A673 (cell line): ENCODE measurements around the gene NRDE2. TPM values are rescaled to one million over a fixed set of nuclear protein-coding genes. Genes with fewer than 3 reads are reported as not detected.

Experiments used
- BruUV-seq: library from RNA; stranded (reverse); fragments of 400-500 nt; replicated peaks from 2 replicates; lab custom pipeline; 2021; lab: Mats Ljungman, UMichigan
- CTCF ChIA-PET: fragments of 300-600 bp; sonication (Branson Sonifier 250); formaldehyde crosslinking; loops from one replicate; lab custom pipeline; 2022; ENCODE audit warnings: antibody characterized with exemption; lab: Charles Lee
- POLR2A ChIA-PET: fragments of 300-600 bp; sonication (Branson Sonifier 250); formaldehyde crosslinking; loops from one replicate; lab custom pipeline; 2022; ENCODE audit warnings: antibody characterized with exemption; ENCODE audit not compliant: low non-redundant PET; lab: Charles Lee
- DNase-seq: peaks from one replicate; pipeline ENCODE4 v3.0.0-alpha.2; 2015; ENCODE audit warnings: low spot score
- H3K27ac ChIP-seq: fragments of 200-600 bp; sonication (generic); 2 replicates; pipeline ENCODE4 v1.5.1; 2016; ENCODE audit warnings: mixed run types, low read depth, mild to moderate bottlenecking, mixed read lengths, antibody characterized with exemption, low read length; ENCODE audit not compliant: poor library complexity, severe bottlenecking
- H3K27me3 ChIP-seq: fragments of 200-600 bp; sonication (generic); replicated peaks from 2 replicates; pipeline ENCODE4 v1.6.1; 2017; ENCODE audit warnings: mixed run types, low read depth, mild to moderate bottlenecking, mixed read lengths, antibody characterized with exemption, low read length; ENCODE audit not compliant: insufficient read depth, poor library complexity
- H3K36me3 ChIP-seq: fragments of 200-600 bp; sonication (generic); 2 replicates; pipeline ENCODE4 v1.6.1; 2016; ENCODE audit warnings: mixed run types, mild to moderate bottlenecking, mixed read lengths, antibody characterized with exemption, low read length; ENCODE audit not compliant: insufficient read depth, poor library complexity, severe bottlenecking
- H3K4me1 ChIP-seq: fragments of 200-600 bp; sonication (generic); 2 replicates; pipeline ENCODE4 v1.6.1; 2017; ENCODE audit warnings: mixed run types, mild to moderate bottlenecking, mixed read lengths, antibody characterized with exemption, low read length; ENCODE audit not compliant: insufficient read depth, poor library complexity, severe bottlenecking
- H3K4me3 ChIP-seq: fragments of 200-600 bp; sonication (generic); 2 replicates; pipeline ENCODE4 v1.5.1; 2016; ENCODE audit warnings: low read depth, mixed run types, mild to moderate bottlenecking, mixed read lengths, low read length; ENCODE audit not compliant: poor library complexity, severe bottlenecking
- H3K9me3 ChIP-seq: fragments of 200-600 bp; sonication (generic); 2 replicates; pipeline ENCODE4 v1.6.1; 2016; ENCODE audit warnings: mixed run types, low read depth, mild to moderate bottlenecking, mixed read lengths, antibody characterized with exemption, low read length; ENCODE audit not compliant: poor library complexity, severe bottlenecking
- EZH2 ChIP-seq: fragments of 200-600 bp; sonication (generic); IDR thresholded peaks from 2 replicates; pipeline ENCODE4 v1.6.1; 2017; ENCODE audit warnings: borderline replicate concordance, low read depth, mild to moderate bottlenecking, mixed read lengths, antibody characterized with exemption, low read length; ENCODE audit not compliant: poor library complexity, severe bottlenecking
- intact Hi-C: fragments of 100-400 bp; cut with micrococcal nuclease; formaldehyde crosslinking; loops from one replicate; pipeline ENCODE4 v1.10.0; 2022; ENCODE audit not compliant: unreplicated experiment
- total RNA-seq: library from RNA; stranded (reverse); gene quantifications from 2 replicates; pipeline ENCODE4 v1.2.3, GENCODE V29; 2021
- TF ChIP-seq, protein P1 (sequence below): fragments of 300-800, 200-600 bp; sonication (generic); conservative IDR thresholded peaks from 2 replicates; pipeline ENCODE4 v1.5.1; 2017; ENCODE audit warnings: low read depth, mild to moderate bottlenecking, antibody characterized with exemption, low read length, moderate library complexity, mixed read lengths

The NRDE2 gene
- total RNA-seq, 1 experiment from 2014 or later = 19.7 TPM

DNA sequence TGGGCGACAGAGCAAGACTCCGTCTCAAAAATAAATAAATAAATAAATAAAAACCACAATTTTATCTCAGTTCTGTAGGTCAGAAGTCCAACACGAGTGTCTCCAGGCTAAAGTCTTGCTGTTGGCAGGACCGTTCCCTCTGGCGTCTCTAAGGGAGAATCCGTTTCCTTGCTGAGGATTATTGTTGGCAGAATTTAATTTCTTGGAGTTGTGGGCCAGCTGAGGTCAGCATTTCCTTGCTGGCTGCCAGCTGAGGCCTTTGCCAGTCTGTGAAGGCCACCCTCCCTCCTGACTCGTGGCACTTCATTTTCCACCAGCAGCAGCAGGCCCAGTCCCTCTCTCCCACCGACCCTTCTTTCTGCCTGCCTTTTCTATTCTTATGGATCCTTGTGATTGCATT is 58.2 kb downstream of the NRDE2 start:
- ChIA-PET CTCF (no interaction called here), POLR2A (no interaction called here)
- Histone ChIP-seq H3K4me3 (no peak overlapping the region), H3K9me3 (no peaks in the 10 kb centered on the region), H3K27ac (no peak overlapping the region), H3K36me3 (peaks cover 55% of the 10 kb centered on the region), H3K27me3 (no peaks in the 10 kb centered on the region), H3K4me1 (peaks cover 16% of the 10 kb centered on the region)
- TF ChIP-seq EZH2 = no peak
- TF ChIP-seq, protein P1, sequence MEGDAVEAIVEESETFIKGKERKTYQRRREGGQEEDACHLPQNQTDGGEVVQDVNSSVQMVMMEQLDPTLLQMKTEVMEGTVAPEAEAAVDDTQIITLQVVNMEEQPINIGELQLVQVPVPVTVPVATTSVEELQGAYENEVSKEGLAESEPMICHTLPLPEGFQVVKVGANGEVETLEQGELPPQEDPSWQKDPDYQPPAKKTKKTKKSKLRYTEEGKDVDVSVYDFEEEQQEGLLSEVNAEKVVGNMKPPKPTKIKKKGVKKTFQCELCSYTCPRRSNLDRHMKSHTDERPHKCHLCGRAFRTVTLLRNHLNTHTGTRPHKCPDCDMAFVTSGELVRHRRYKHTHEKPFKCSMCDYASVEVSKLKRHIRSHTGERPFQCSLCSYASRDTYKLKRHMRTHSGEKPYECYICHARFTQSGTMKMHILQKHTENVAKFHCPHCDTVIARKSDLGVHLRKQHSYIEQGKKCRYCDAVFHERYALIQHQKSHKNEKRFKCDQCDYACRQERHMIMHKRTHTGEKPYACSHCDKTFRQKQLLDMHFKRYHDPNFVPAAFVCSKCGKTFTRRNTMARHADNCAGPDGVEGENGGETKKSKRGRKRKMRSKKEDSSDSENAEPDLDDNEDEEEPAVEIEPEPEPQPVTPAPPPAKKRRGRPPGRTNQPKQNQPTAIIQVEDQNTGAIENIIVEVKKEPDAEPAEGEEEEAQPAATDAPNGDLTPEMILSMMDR = no peak
- intact Hi-C loops = loop anchor here (10.0 kb wide), 1 partner anchor 421 kb away; no protein-coding TSS in a partner anchor
- DNase-seq = no peak
- no TSS peak for BruUV-seq

DNA sequence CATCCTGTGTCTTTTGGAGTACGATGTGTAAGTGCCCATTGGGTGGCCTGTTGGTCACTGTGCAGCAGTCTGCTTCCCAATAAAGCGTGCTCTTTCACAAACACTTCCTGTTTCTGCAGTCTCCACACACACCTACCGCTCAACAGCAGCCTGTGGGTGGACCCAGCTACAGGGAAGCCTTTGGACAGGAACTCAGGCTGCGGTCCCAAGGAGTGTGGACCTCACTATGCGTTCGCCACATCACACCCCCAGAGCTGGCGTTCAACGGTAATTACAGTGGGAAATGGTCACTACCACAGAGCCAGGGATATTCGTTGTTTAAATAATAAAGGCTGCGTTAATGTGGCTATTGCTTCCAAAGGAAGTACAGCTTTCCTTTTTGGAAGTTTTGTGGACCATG is 59.2 kb downstream of the NRDE2 start:
- Histone ChIP-seq H3K27me3 (no peaks in the 10 kb centered on the region), H3K4me3 (no peak overlapping the region), H3K27ac (peak overlapping the region; percentile 61), H3K36me3 (peaks cover 60% of the 10 kb centered on the region), H3K9me3 (no peaks in the 10 kb centered on the region), H3K4me1 (peaks cover 16% of the 10 kb centered on the region)
- intact Hi-C loops = loop anchor here (10.0 kb wide), 1 partner anchor 422 kb away; no protein-coding TSS in a partner anchor
- DNase-seq = no peak
- ChIA-PET POLR2A (no interaction called here), CTCF (no interaction called here)
- BruUV-seq = no TSS peak
- TF ChIP-seq, protein P1 = no peak
- TF ChIP-seq EZH2 = no peak

DNA sequence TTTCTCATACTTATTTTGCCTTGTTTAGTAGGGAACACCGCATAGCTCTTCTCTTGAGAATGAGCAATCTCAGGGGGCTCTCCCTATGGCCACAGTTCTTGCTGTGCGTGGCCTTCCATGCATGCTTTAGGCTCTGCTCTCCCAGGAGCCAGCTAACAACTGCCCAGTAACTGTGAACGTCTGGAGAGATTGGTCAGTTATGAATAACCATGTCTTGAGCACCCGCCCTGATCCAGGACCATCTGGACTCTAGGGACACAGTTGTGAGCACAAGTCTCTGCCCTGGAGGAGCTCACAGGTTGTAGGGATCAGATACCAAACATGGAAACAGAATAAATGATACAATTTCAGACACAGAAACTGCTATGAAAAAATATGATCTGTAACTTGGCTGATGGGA is 63.3 kb downstream of the NRDE2 start:
- TF ChIP-seq EZH2 = no peak
- TF ChIP-seq, protein P1 = no peak

More for the DNA sequence above, 63.3 kb downstream of the NRDE2 start:
- H3K4me1 ChIP-seq = peaks cover 4% of the 10 kb centered on the region
- ChIA-PET CTCF (no interaction called here), POLR2A (no interaction called here)
- no peaks in the 10 kb centered on the region for H3K9me3 ChIP-seq
- no peak overlapping the region for H3K27ac ChIP-seq
- no peak for DNase-seq
- H3K36me3 ChIP-seq = peaks cover 91% of the 10 kb centered on the region
- no TSS peak for BruUV-seq
- no peak overlapping the region for H3K4me3 ChIP-seq
- H3K27me3 ChIP-seq = no peaks in the 10 kb centered on the region
- intact Hi-C loops = no loop called here
